ENCODE results near the gene TMA7B.
A peak's percentile ranks its signal among the peaks of the same experiment; 100 is the strongest.
"Not testable (repeated sequence)": the region's sequence is repeated elsewhere in the genome, so short reads cannot be mapped to it uniquely, and the experiment has no call there.

The TMA7B gene

DNA sequence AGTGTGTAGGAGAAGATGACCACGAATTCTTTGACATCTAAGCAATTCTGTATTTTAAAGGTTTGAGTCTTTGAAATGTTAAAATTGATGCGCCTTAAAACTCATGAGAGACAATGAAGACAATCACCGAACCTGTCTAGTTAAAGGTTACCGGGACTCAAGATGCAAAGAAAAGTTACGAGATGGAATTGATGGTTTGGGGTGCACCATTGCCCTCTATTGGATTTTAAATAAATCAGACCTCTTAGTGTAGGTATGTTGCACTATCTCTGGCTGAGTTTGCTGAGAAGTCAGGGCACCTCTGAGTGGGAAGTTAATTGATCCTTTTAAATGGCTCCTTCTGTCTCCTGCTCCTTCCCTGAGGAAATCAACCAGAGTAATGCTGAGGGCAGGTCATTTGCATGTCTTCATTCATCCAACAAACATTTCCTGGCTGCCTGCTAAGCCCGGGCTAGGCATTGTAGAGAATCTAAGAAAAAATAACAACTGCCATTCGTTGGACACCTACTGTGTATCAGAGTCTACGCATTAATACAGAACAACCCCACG, 19.4 kb upstream of the TMA7B start:
- Mint-ChIP-seq H3K4me3 (peak overlapping the region; percentile 40), H3K36me3 (ENCODE audit: low read depth) (no peaks in the 10 kb centered on the region), H3K9me3 (no peaks in the 10 kb centered on the region), H3K27ac (peak overlapping the region; percentile 92), H3K4me1 (ENCODE audit: low read depth) (peaks cover 95% of the 10 kb centered on the region), H3K27me3 (no peaks in the 10 kb centered on the region)
- peak; percentile 32 for DNase-seq

GRCh38 chr22:39941601-39942000, 18.6 kb upstream of the TMA7B start:
- Mint-ChIP-seq H3K27ac (peak overlapping the region; percentile 92), H3K36me3 (ENCODE audit: low read depth) (no peaks in the 10 kb centered on the region)

GRCh38 chr22:39942439-39943230, 17.6 kb upstream of the TMA7B start:
- no peak for DNase-seq
- peaks cover 4% of the 10 kb centered on the region for H3K36me3 Mint-ChIP-seq (ENCODE audit: low read depth)
- H3K4me1 Mint-ChIP-seq (ENCODE audit: low read depth), result peaks cover 94% of the 10 kb centered on the region
- no peaks in the 10 kb centered on the region for H3K27me3 Mint-ChIP-seq
- peak overlapping the region; percentile 90 for H3K27ac Mint-ChIP-seq
- H3K9me3 Mint-ChIP-seq, result no peaks in the 10 kb centered on the region
- H3K4me3 Mint-ChIP-seq, result peak overlapping the region; percentile 58

More at GRCh38 chr22:39941601-39942000, 18.6 kb upstream of the TMA7B start:
- Mint-ChIP-seq H3K4me3 (no peak overlapping the region), H3K9me3 (no peaks in the 10 kb centered on the region), H3K27me3 (no peaks in the 10 kb centered on the region), H3K4me1 (ENCODE audit: low read depth) (peaks cover 94% of the 10 kb centered on the region)
- no peak for DNase-seq

DNA sequence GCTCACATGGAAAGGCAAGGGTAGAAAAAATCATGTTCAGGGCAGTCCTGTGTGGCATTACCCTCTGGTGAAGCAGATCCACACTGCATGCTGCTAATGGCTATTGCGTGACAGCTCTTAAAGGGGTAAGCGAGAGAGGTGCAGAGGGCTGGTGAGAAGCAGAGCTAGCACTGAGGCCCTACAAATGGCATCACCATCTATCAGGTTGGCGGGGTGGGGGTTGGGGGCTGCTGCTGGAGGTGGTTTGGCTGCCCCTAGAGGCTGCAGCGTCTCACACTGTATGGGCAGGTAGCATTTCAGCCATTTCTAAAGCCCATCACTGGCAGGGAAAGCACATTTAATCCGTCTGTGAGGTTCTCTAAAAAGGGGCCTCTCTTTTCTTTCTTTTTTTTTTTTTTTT, 16.9 kb upstream of the TMA7B start:
- Mint-ChIP-seq H3K27ac (peak overlapping the region; percentile 90), H3K4me3 (peak overlapping the region; percentile 58), H3K36me3 (ENCODE audit: low read depth) (peaks cover 7% of the 10 kb centered on the region), H3K4me1 (ENCODE audit: low read depth) (peaks cover 94% of the 10 kb centered on the region), H3K9me3 (no peaks in the 10 kb centered on the region), H3K27me3 (no peaks in the 10 kb centered on the region)
- DNase-seq, result no peak

GRCh38 chr22:39943953-39944872, 16.0 kb upstream of the TMA7B start:
- Mint-ChIP-seq H3K27me3 (no peaks in the 10 kb centered on the region), H3K9me3 (no peaks in the 10 kb centered on the region), H3K4me3 (peak overlapping the region; percentile 58), H3K4me1 (ENCODE audit: low read depth) (peaks cover 94% of the 10 kb centered on the region), H3K36me3 (ENCODE audit: low read depth) (peaks cover 15% of the 10 kb centered on the region), H3K27ac (peak overlapping the region; percentile 90)
- no peak for DNase-seq

DNA sequence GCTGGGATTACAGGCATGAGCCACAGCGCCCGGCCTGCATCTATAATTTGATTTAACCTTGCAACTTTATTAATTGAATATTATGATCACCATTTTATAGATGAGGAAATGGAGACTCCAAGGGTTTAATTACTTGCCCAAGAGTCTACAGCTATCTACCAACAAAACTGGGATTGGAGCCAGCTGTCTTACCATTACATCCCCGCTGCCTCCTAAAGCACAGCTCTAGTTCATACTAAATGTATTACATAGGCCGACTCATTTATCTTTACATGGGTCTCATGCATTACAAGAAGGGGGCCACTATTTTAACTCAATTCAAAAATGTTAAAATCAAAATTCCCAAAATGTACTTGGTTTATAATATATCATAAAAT, 14.1 kb upstream of the TMA7B start:
- peaks cover 98% of the 10 kb centered on the region for H3K4me1 Mint-ChIP-seq (ENCODE audit: low read depth)
- DNase-seq, result no peak
- H3K27me3 Mint-ChIP-seq, result no peaks in the 10 kb centered on the region
- peaks cover 32% of the 10 kb centered on the region for H3K36me3 Mint-ChIP-seq (ENCODE audit: low read depth)
- H3K4me3 Mint-ChIP-seq, result no peak overlapping the region
- H3K9me3 Mint-ChIP-seq, result no peaks in the 10 kb centered on the region
- H3K27ac Mint-ChIP-seq, result peak overlapping the region; percentile 49

DNA sequence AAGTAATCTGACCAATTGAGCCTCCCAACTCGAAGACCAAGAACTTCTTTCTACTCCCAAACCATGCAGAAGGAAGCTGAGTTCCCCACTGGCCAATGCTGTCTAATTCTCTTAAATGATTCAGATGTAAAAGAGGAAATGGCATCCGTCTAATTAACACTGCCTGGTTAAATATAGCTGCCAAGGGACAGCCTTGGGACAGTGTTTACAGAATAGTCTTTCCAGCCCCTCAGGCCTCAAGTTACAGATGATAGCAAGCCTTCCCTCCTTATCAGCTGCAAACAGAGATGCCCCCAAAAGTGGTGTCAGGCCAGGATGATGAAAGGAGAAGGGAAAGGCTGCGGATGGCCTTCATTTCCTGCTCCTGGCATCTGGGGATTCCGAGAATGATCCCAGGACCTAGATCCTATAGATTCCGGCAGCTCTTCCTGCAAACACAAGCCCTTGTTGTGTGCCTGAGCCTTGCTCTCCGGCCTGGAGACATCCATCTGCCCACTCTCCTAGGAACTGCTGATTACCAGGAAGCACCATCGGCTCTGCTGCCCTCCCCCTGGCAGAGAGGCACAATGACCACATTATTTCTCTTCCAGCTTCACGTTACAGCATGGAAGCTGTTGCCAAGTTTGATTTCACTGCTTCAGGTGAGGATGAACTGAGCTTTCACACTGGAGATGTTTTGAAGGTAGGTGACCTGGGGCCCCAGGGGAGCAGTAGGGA, 13.5 kb upstream of the TMA7B start:
- peak overlapping the region; percentile 87 for H3K27ac Mint-ChIP-seq
- DNase-seq, result no peak
- H3K36me3 Mint-ChIP-seq (ENCODE audit: low read depth), result peaks cover 37% of the 10 kb centered on the region
- H3K4me1 Mint-ChIP-seq (ENCODE audit: low read depth), result peaks cover 98% of the 10 kb centered on the region
- no peaks in the 10 kb centered on the region for H3K27me3 Mint-ChIP-seq
- no peaks in the 10 kb centered on the region for H3K9me3 Mint-ChIP-seq
- H3K4me3 Mint-ChIP-seq, result peak overlapping the region; percentile 33

DNA sequence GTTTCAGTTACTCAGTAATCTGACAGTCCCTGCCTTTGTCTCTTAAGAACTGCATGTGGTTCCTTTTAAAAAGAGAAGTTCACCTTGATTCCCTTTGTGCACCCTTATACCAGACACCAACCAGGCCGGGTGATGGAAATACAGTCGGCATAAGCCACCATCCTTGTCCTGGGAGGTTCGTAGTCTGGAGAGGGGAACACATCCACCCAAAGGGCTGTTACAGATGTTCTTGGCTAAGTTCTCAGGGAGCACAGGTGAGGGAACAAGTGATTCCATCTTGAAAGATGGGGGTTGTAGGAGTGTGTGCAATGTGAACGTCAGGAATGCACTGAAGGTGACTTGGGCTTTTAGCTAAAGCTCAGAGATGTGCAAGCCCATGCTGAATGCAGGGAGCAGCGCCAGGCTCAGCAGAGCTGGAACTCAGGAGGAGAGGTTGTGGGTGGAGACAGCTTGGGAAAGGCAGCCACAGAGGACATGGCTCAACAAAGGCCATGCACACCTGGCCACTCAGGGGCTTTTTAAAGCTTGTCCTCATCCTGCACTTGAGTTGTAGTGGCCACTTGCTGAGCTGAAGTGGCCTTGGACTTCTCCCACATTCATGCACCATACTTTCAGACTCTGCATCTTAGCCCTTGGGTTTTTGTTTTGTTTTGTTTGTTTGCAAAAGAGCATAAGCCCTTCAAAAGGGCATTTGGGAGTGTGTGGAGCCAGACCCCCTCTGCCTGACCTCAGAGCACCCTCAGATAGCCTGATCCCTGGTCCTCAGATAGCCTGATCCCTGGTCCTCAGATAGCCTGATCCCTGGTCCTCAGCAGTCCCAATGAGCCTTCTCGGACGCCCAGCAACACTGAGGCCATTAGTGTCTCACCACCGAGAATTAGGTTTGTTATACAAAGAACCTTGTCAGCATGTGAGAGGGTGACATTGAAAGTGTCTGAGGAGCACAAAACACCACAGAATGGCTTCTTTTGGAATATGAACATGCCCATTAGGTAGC, 12.7 kb upstream of the TMA7B start:
- H3K27me3 Mint-ChIP-seq, result no peaks in the 10 kb centered on the region
- H3K4me3 Mint-ChIP-seq, result peak overlapping the region; percentile 33
- peaks cover 98% of the 10 kb centered on the region for H3K4me1 Mint-ChIP-seq (ENCODE audit: low read depth)
- peaks cover 43% of the 10 kb centered on the region for H3K36me3 Mint-ChIP-seq (ENCODE audit: low read depth)
- DNase-seq, result no peak
- H3K27ac Mint-ChIP-seq, result peak overlapping the region; percentile 87
- H3K9me3 Mint-ChIP-seq, result no peaks in the 10 kb centered on the region

- Mint-ChIP-seq H3K4me3 (no peak overlapping the region), H3K27me3 (no peaks in the 10 kb centered on the region), H3K27ac (peak overlapping the region; percentile 86), H3K4me1 (ENCODE audit: low read depth) (peaks cover 97% of the 10 kb centered on the region), H3K9me3 (no peaks in the 10 kb centered on the region), H3K36me3 (ENCODE audit: low read depth) (peaks cover 65% of the 10 kb centered on the region)
- DNase-seq, result no peak
Measured at GRCh38 chr22:39949964-39950737, 10.0 kb upstream of the TMA7B start.

- H3K4me3 Mint-ChIP-seq, result peak overlapping the region; percentile 46
- H3K27me3 Mint-ChIP-seq, DNase-seq, H3K9me3 Mint-ChIP-seq: not testable (repeated sequence)
- peak overlapping the region; percentile 86 for H3K27ac Mint-ChIP-seq
- peaks cover 79% of the 10 kb centered on the region for H3K36me3 Mint-ChIP-seq (ENCODE audit: low read depth)
- peaks cover 92% of the 10 kb centered on the region for H3K4me1 Mint-ChIP-seq (ENCODE audit: low read depth)
Measured at GRCh38 chr22:39951603-39952293, 8.4 kb upstream of the TMA7B start.

- DNase-seq, result no peak
- no peaks in the 10 kb centered on the region for H3K27me3 Mint-ChIP-seq
- H3K9me3 Mint-ChIP-seq, result no peaks in the 10 kb centered on the region
- H3K27ac Mint-ChIP-seq, result peak overlapping the region; percentile 86
- peaks cover 82% of the 10 kb centered on the region for H3K36me3 Mint-ChIP-seq (ENCODE audit: low read depth)
- peaks cover 92% of the 10 kb centered on the region for H3K4me1 Mint-ChIP-seq (ENCODE audit: low read depth)
- peak overlapping the region; percentile 32 for H3K4me3 Mint-ChIP-seq
Measured at GRCh38 chr22:39952347-39952746, 7.8 kb upstream of the TMA7B start.

DNA sequence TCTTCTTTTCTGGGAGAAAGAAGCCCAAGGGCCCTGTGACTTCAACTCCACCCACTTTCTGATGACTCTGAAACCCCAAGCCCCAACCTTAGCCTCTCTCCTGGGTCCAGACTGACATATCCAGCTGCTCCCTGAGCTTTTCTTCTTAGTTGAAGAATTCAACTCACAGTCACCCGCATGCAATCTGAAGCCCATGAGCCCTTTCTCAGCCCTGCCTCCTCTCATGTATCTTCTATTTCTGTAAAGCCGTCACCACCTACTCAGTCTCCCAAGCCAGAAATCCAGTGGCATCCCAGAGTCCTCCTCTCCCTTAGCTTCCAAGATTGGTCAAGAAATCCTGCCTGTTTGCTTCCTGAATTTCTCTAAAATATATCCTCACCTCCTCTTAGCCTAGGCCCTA, 7.1 kb upstream of the TMA7B start:
- Mint-ChIP-seq H3K27ac (peak overlapping the region; percentile 86), H3K9me3 (no peaks in the 10 kb centered on the region), H3K4me3 (no peak overlapping the region), H3K27me3 (no peaks in the 10 kb centered on the region), H3K4me1 (ENCODE audit: low read depth) (peaks cover 90% of the 10 kb centered on the region), H3K36me3 (ENCODE audit: low read depth) (peaks cover 87% of the 10 kb centered on the region)
- DNase-seq, result no peak

Data from activated T-cell treated with anti-CD3 and anti-CD28 coated beads, Interleukin-2, amount 50 U/mL, for 24 hours (primary cell).